ES-I3 (cell line): Measurements from ENCODE around the gene LRRC75A.
"Not testable (repeated sequence)": the region's sequence is repeated elsewhere in the genome, so short reads cannot be mapped to it uniquely, and the experiment has no call there.

Source experiments
- H3K36me3 ChIP-seq: 2 replicates; pipeline ENCODE4 v1.6.1; 2013; ENCODE audit warnings: mild to moderate bottlenecking, low read length, control low read depth, moderate library complexity; ENCODE audit not compliant: insufficient read depth
- H3K4me1 ChIP-seq: 2 replicates; pipeline ENCODE4 v1.6.1; 2013; ENCODE audit warnings: mild to moderate bottlenecking, control low read depth, low read length; ENCODE audit not compliant: insufficient read depth
- H3K9ac ChIP-seq: 2 replicates; pipeline ENCODE4 v1.6.1; 2013; ENCODE audit warnings: low read depth, mild to moderate bottlenecking, low read length, moderate library complexity
- H3K9me3 ChIP-seq: 2 replicates; pipeline ENCODE4 v1.6.1; 2013; ENCODE audit warnings: mild to moderate bottlenecking, low read length, moderate library complexity; ENCODE audit not compliant: control insufficient read depth, insufficient read depth

The LRRC75A gene

GRCh38 chr17:16459855-16460550 lies 32.0 kb downstream of the LRRC75A start:
- Histone ChIP-seq H3K9ac (no peak overlapping the region), H3K36me3 (no peaks in the 10 kb centered on the region), H3K4me1 (peaks cover 26% of the 10 kb centered on the region; the same call in 1 of the 2 replicates), H3K9me3 (no peaks in the 10 kb centered on the region)

- Histone ChIP-seq H3K36me3 (no peaks in the 10 kb centered on the region), H3K9ac (no peak overlapping the region), H3K9me3 (no peaks in the 10 kb centered on the region), H3K4me1 (peaks cover 26% of the 10 kb centered on the region; the same call in 1 of the 2 replicates)
These were observed 32.7 kb downstream of the LRRC75A start for GRCh38 chr17:16459271-16459670.

DNA sequence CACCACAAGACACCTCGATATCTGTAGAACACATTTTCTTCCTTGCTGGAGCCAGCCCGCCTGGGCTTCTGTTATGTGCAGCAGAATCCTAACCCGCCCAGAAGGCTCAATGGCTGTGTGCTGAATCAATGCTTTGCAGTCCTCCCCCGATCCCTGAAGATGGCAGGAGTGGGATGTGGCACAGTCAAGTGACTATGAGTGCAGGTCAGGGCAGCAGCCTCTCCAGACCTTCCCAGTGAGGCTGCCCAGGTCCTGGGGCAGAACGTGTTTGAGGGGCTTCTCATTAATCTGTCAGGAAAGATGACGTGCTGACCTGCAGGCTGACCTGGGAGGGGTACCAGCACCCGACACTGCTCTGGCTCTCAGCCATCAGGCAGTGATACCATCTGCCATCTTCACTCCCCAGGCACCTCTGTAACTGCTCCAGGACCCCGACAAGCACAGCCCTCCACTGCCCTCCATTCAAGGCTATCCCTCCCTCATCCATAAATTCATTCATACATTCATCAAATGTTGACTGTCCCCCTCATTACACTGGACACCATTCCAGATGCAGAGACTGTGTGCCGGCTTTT lies 35.2 kb downstream of the LRRC75A start:
- no peaks in the 10 kb centered on the region for H3K36me3 ChIP-seq
- H3K9ac ChIP-seq, result no peak overlapping the region
- no peaks in the 10 kb centered on the region for H3K9me3 ChIP-seq
- H3K4me1 ChIP-seq, result peaks cover 18% of the 10 kb centered on the region; the same call in 1 of the 2 replicates

DNA sequence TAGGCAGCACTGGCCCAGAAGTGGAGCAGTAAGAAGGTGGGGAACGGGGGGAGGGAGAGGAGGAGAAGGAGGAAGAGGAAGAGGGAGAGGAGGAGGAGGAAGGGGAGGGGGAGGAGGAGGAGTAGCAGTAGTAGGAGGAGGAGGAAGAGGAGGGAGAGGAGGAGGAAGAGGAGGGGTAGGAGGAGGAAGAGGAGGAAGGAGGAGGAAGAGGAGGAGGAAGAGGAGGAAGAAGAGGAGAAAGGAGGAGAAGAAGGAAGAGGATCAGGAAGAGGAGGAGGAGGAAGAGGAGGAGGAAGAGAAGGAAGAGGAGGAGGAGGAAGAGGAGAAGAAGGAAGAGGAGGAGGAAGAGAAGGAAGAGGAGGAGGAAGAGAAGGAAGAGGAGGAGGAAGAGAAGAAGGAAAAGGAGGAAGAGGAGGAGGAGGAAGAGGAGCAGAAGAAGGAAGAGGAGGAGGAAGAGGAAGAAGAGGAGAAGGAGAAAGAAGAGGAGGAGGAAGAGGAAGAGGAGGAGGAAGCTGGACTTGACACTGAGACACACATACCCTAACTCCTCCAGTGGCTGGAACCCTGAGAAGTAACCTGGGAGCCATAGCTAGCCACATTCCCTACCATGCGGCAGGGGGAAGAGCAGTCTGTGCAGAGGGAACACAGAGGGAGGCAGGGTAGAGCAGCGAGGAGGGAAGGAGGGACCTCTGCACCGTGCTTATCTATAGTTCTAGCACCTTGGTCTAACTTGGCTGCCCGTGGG lies 35.8 kb downstream of the LRRC75A start:
- Histone ChIP-seq H3K9me3 (no peaks in the 10 kb centered on the region), H3K36me3 (no peaks in the 10 kb centered on the region), H3K4me1 (peaks cover 18% of the 10 kb centered on the region; the same call in 1 of the 2 replicates), H3K9ac (no peak overlapping the region)

DNA sequence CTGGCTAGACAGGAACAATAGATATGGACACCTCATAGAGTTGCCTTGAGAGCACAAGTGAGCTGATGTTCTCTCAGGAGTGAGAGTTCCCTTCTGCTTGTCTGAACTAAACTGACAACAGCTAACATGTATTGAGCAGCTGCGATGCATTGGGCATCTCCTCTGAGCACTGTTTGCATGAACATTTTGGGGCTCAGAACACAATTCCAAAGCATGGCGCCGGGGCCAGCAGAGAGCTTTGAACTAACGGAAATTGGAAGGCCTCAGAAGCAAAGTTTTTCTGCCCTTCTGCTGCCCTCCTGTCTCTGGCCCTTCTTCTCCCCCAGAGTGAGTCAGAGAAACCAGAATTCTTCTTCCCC lies 38.5 kb downstream of the LRRC75A start:
- Histone ChIP-seq H3K9me3 (no peaks in the 10 kb centered on the region), H3K36me3 (no peaks in the 10 kb centered on the region), H3K4me1 (no peaks in the 10 kb centered on the region), H3K9ac (no peak overlapping the region)

DNA sequence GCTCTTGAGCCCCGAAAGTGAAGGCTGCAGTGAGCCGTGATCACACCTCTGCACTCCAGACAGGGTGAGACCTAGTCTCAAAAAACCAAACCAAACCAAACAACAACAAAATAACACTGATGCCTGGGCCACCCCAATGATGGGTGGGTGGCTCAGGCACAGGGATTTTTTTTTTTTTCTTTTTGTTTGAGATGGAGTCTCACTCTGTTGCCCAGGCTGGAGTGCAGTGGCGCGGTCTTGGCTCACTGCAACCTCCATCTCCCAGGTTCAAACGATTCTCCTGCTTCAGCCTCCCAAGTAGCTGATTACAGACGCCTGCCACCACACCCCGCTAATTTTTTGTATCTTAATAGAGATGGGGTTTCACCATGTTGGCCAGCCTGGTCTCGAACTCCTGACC lies 39.7 kb downstream of the LRRC75A start:
- not testable (repeated sequence) for H3K9me3 ChIP-seq, H3K36me3 ChIP-seq, H3K9ac ChIP-seq, H3K4me1 ChIP-seq

DNA sequence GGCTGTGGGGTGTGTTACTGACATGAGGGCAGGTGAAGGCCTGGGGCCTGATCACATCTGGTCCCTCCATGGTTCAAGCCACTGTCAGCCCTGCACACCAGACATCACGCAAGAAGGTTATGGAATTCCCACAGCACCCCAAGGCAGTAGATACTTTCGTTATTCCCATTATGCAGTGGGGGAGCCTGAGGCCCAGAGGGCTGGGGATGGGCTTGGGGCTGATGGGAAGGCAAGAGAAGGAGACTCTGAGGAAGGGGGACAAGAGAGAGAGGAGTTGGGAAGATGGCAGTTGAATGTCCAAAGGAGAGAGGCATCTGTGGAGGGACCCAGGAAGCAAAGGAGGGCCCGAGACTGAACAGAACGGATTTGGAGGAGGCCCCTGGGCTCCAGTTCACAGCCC lies 42.0 kb downstream of the LRRC75A start:
- Histone ChIP-seq H3K9ac (no peak overlapping the region), H3K36me3 (no peaks in the 10 kb centered on the region), H3K9me3 (no peaks in the 10 kb centered on the region), H3K4me1 (no peaks in the 10 kb centered on the region)

DNA sequence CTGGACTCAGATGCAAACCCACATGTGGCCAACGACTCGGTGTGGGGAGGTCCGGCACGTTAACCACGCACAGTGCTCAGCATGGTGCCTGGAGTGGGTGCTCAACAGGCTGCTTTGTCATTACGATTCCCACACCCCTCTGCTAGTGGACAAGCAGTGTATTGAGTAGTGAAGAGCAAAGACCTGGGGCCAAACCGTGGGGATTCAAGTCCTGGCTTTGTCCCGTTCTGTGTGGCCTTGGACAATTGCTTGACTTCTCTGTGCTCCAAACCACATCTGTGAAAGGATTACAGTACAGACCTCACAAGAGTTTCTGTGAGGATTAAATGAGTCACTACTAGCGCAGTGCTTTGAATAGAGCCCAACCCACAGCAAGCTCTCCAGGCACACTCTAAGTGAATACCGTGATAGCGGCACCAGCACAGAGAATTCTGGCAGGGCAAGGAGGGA lies 42.8 kb downstream of the LRRC75A start:
- H3K9ac ChIP-seq, result no peak overlapping the region
- no peaks in the 10 kb centered on the region for H3K9me3 ChIP-seq
- no peaks in the 10 kb centered on the region for H3K4me1 ChIP-seq
- H3K36me3 ChIP-seq, result no peaks in the 10 kb centered on the region

GRCh38 chr17:16448490-16448889 lies 43.5 kb downstream of the LRRC75A start:
- Histone ChIP-seq H3K9ac (no peak overlapping the region), H3K4me1 (no peaks in the 10 kb centered on the region), H3K36me3 (no peaks in the 10 kb centered on the region), H3K9me3 (no peaks in the 10 kb centered on the region)

DNA sequence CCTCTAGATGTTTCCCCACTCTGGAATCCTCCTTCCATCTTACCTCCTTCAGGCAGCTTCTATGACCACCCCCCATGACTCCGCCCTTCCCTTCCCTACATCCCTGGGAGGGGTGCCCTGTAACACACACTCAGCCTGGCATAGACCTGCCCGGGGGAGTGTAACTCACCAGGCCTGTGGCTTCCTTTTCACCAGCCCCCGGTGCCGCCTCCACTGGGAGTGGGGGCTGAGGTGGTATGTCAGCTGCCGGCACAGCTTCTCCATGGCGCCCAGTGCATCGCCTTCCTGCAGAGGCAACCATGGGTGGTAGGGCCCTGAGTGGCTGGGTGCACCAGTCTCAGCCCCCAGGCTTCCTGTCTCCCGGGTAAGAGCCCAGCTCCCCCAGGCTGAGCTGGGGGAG lies 44.3 kb downstream of the LRRC75A start:
- Histone ChIP-seq H3K4me1 (no peaks in the 10 kb centered on the region), H3K9me3 (no peaks in the 10 kb centered on the region), H3K9ac (no peak overlapping the region), H3K36me3 (peaks cover 3% of the 10 kb centered on the region; the same call in 1 of the 2 replicates)

DNA sequence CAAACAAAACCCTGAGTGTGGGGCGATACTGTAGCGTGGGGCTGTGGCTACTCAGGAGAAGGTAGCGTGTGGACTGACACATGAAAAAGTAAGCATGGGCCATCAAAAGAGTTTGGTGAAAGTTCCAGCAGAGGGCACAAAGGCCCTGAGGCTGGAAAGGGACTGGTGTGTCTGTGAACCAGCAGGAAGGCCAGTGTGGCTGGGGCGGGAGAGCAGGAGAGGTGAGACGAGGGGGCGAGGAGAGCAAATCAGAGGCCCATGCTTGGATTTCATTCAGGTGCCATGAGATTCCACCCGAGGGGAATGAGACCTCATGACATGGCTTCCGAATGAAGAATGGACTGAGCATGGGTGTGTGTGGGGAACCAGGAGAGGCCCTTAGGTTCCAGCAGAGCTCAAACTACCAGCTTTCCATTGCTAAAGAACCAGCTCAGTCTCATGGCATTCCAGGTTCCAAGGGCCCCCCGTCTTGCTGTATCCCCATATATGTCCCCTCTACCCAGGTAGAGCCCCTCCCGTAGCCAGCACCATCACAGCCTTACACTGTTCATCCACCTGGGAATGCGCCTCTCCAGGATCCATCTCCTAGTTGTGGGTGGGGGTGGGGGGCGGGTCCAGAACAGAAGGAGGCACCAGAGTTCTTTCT lies 45.5 kb downstream of the LRRC75A start:
- H3K4me1 ChIP-seq, result no peaks in the 10 kb centered on the region
- no peak overlapping the region for H3K9ac ChIP-seq
- peaks cover 15% of the 10 kb centered on the region for H3K36me3 ChIP-seq
- no peaks in the 10 kb centered on the region for H3K9me3 ChIP-seq

DNA sequence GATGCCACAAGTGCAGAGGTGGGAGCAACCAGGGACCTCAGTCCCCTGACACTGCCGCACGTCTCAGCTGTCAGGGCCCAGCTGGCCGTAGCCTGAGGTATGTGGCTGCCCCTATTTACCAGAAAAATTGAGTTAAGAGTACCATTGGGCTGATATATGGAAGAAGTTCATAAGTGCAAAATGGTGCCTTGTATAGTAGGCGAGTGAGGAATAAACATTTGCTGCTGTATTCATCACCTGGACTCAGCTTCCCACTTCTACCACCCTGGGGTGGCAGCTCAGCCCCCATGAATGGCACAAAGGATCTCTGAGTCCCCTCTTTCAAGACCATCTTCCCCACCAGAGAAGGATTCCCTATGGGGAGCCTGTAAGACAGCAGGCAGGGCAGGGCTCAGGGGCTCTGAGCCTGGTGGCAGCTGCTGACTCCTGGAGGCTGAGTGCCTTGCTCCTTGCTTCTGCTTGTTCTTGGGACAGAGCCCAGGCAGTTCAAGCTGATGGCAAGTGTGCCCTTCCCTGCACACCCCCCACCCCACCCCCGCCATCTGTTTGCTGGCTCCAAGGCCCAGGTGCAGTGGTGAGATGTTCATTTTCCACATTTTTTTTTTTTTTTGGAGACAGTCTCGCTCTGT lies 47.6 kb downstream of the LRRC75A start:
- Histone ChIP-seq H3K4me1 (no peaks in the 10 kb centered on the region), H3K36me3 (peaks cover 35% of the 10 kb centered on the region), H3K9ac (no peak overlapping the region), H3K9me3 (no peaks in the 10 kb centered on the region)

DNA sequence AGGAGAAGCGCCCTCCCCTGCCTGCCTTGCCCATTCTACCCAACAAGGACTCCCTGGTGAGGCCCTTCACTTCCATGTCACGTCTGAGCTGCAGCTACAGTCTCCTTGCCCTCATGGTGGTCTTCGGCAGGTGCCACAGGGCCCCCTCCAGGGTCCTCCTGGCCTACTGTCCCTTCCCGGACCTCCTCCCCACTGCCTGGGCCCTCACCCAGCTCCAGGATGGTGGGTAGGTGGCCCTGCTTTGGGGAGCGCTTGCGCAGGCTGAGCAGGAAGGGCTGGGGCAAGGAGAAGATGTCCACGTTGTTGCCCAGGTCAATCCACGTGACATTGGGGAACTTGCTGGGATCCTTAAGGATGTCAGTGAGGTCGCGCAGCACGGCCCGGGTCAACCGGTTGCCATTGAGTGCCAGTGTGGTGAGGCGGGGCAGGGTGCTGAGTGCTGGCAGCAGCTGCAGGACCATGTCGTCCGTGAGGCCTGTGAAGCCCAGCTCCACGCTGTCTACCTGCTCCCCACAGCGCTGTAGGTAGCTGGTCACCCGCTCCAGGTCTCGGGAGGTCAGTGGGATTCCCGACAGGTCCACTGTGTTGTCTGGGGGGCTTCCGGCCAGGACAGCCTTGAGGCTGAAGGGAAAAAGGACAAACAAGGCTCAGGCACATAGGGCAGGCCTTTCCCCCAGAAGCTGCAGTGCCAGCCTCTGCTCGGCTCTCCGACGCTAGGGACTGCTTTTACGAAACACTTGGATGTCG lies 48.3 kb downstream of the LRRC75A start:
- H3K9me3 ChIP-seq, result no peaks in the 10 kb centered on the region
- no peaks in the 10 kb centered on the region for H3K4me1 ChIP-seq
- H3K9ac ChIP-seq, result no peak overlapping the region
- H3K36me3 ChIP-seq, result peaks cover 36% of the 10 kb centered on the region
